OCI-LY3 (cell line): ENCODE data around the gene ACACB.

ENCODE experiments used
- H2AFZ ChIP-seq: fragments of 200-600, 300-600 bp; shearing (Covaris generic); 2 replicates; pipeline ENCODE4 v1.6.0; 2014; ENCODE audit warnings: antibody characterized with exemption, low read depth, low read length
- H3K27ac ChIP-seq: fragments of 200-600, 300-600 bp; sonication (generic); 2 replicates; pipeline ENCODE4 v1.5.1; 2014; ENCODE audit warnings: mild to moderate bottlenecking, low read length, moderate library complexity, mixed read lengths
- H3K27me3 ChIP-seq: fragments of 200-600, 300-600 bp; sonication (generic); 2 replicates; pipeline ENCODE4 v1.6.1; 2014; ENCODE audit warnings: low read depth, low read length, mixed read lengths
- H3K36me3 ChIP-seq: fragments of 200-600, 300-600 bp; sonication (generic); replicated peaks from 2 replicates; pipeline ENCODE3; 2014; ENCODE audit warnings: low read depth, low read length, mixed read lengths
- H3K4me1 ChIP-seq: fragments of 300-600, 200-600 bp; sonication (generic); 2 replicates; pipeline ENCODE4 v1.6.1; 2014; ENCODE audit warnings: low read length, mixed read lengths
- H3K4me2 ChIP-seq: fragments of 200-600, 300-600 bp; sonication (generic); 2 replicates; pipeline ENCODE4 v1.6.1; 2014; ENCODE audit warnings: low read length, mixed read lengths
- H3K4me3 ChIP-seq: fragments of 300-600, 200-600 bp; sonication (generic); 2 replicates; pipeline ENCODE4 v1.5.1; 2014; ENCODE audit warnings: antibody characterized with exemption, mild to moderate bottlenecking, low read length, moderate library complexity
- H3K79me2 ChIP-seq: fragments of 300-600, 200-600 bp; shearing (Covaris generic); 2 replicates; pipeline ENCODE4 v1.6.1; 2014; ENCODE audit warnings: mild to moderate bottlenecking, low read length, mixed read lengths
- H3K9ac ChIP-seq: fragments of 300-600, 200-600 bp; shearing (Covaris generic); 2 replicates; pipeline ENCODE4 v1.6.0; 2014; ENCODE audit warnings: mild to moderate bottlenecking, low read length, moderate library complexity
- H3K9me3 ChIP-seq: fragments of 200-600, 300-600 bp; shearing (Covaris generic); 2 replicates; pipeline ENCODE4 v1.6.1; 2014; ENCODE audit warnings: low read length, mixed read lengths; ENCODE audit not compliant: insufficient read depth
- H4K20me1 ChIP-seq: fragments of 200-600, 300-600 bp; sonication (generic); 2 replicates; pipeline ENCODE4 v1.6.1; 2016; ENCODE audit warnings: low read length, mixed read lengths; ENCODE audit not compliant: insufficient read depth
- CTCF ChIP-seq: fragments of 200-600, 300-600 bp; sonication (generic); IDR thresholded peaks from 2 replicates; pipeline ENCODE4 v1.5.1; 2014; ENCODE audit warnings: antibody characterized with exemption, low read length, low read depth
- EZH2phosphoT487 ChIP-seq: fragments of 200-600 bp; shearing (Covaris generic); IDR thresholded peaks from 2 replicates; pipeline ENCODE4 v1.6.1; 2018; ENCODE audit warnings: antibody characterized with exemption, mixed run types, low read depth

The ACACB gene

GRCh38 chr12:109084425-109084824, 32.0 kb upstream of the ACACB start:
- no peaks in the 10 kb centered on the region for H4K20me1 ChIP-seq
- no peak overlapping the region for H3K4me2 ChIP-seq
- H3K4me3 ChIP-seq, result no peak overlapping the region
- H3K9ac ChIP-seq, result no peak overlapping the region
- no peak overlapping the region for H2AFZ ChIP-seq
- no peaks in the 10 kb centered on the region for H3K79me2 ChIP-seq
- TF ChIP-seq EZH2phosphoT487, result no peak
- no peak for TF ChIP-seq CTCF
- no peaks in the 10 kb centered on the region for H3K27me3 ChIP-seq
- H3K9me3 ChIP-seq, result no peaks in the 10 kb centered on the region
- H3K27ac ChIP-seq, result no peak overlapping the region
- H3K4me1 ChIP-seq, result no peaks in the 10 kb centered on the region
- H3K36me3 ChIP-seq, result peaks cover 34% of the 10 kb centered on the region

GRCh38 chr12:109085590-109085989, 30.8 kb upstream of the ACACB start:
- Histone ChIP-seq H3K79me2 (peaks cover 9% of the 10 kb centered on the region; the same call in 1 of the 2 replicates), H4K20me1 (no peaks in the 10 kb centered on the region), H2AFZ (no peak overlapping the region), H3K9ac (no peak overlapping the region), H3K36me3 (peaks cover 42% of the 10 kb centered on the region), H3K4me3 (no peak overlapping the region), H3K27ac (no peak overlapping the region), H3K27me3 (no peaks in the 10 kb centered on the region), H3K4me1 (no peaks in the 10 kb centered on the region), H3K9me3 (no peaks in the 10 kb centered on the region), H3K4me2 (no peak overlapping the region)
- TF ChIP-seq CTCF (no peak), EZH2phosphoT487 (no peak)

- Histone ChIP-seq H4K20me1 (no peaks in the 10 kb centered on the region), H3K4me2 (no peak overlapping the region), H3K9ac (no peak overlapping the region), H3K27me3 (no peaks in the 10 kb centered on the region), H2AFZ (no peak overlapping the region), H3K79me2 (peaks cover 25% of the 10 kb centered on the region), H3K4me1 (peaks cover 6% of the 10 kb centered on the region), H3K4me3 (no peak overlapping the region), H3K36me3 (peaks cover 51% of the 10 kb centered on the region), H3K9me3 (no peaks in the 10 kb centered on the region), H3K27ac (no peak overlapping the region)
- TF ChIP-seq CTCF, result no peak
- TF ChIP-seq EZH2phosphoT487, result no peak
Measured at GRCh38 chr12:109087250-109087649, 29.1 kb upstream of the ACACB start.

GRCh38 chr12:109088818-109089217, 27.6 kb upstream of the ACACB start:
- H3K4me1 ChIP-seq, result peaks cover 14% of the 10 kb centered on the region

More at GRCh38 chr12:109088818-109089217, 27.6 kb upstream of the ACACB start:
- Histone ChIP-seq H3K36me3 (peaks cover 48% of the 10 kb centered on the region), H3K4me2 (no peak overlapping the region), H3K9ac (no peak overlapping the region), H3K9me3 (no peaks in the 10 kb centered on the region), H2AFZ (no peak overlapping the region), H3K79me2 (peaks cover 36% of the 10 kb centered on the region), H4K20me1 (no peaks in the 10 kb centered on the region), H3K4me3 (no peak overlapping the region), H3K27me3 (no peaks in the 10 kb centered on the region), H3K27ac (no peak overlapping the region)
- TF ChIP-seq CTCF (no peak), EZH2phosphoT487 (no peak)
